BJ (cell line): ENCODE measurements around the gene MCM6. TPM values are rescaled to one million over a fixed set of nuclear protein-coding genes. Genes with fewer than 3 reads are reported as not detected.
"Not testable (repeated sequence)": the region's sequence is repeated elsewhere in the genome, so short reads cannot be mapped to it uniquely, and the experiment has no call there.

Source experiments
- CTCF ChIA-PET: fragments of 350-600 bp; formaldehyde crosslinking; extraction: SDS; loops from one replicate; lab custom pipeline; 2021; ENCODE audit warnings: antibody characterized with exemption, inconsistent platforms; lab: Yijun Ruan, JAX
- POLR2A ChIA-PET: fragments of 300-600 bp; sonication (Branson Sonifier 250); formaldehyde crosslinking; extraction: SDS; loops from one replicate; lab custom pipeline; 2021; ENCODE audit warnings: antibody characterized with exemption; lab: Charles Lee
- DNase-seq: peaks from one replicate; pipeline ENCODE4 v3.0.0-alpha.2; 2011; ENCODE audit warnings: low read depth
- H3K27me3 ChIP-seq: 2 replicates; pipeline ENCODE4 v1.6.0; 2011; ENCODE audit warnings: low read length; ENCODE audit not compliant: control insufficient read depth, insufficient read depth
- H3K36me3 ChIP-seq: 2 replicates; pipeline ENCODE4 v1.5.1; 2011; ENCODE audit warnings: low read length; ENCODE audit not compliant: control insufficient read depth, insufficient read depth
- H3K4me3 ChIP-seq: 2 replicates; pipeline ENCODE4 v1.5.1; 2011; ENCODE audit warnings: low read depth, mild to moderate bottlenecking, control low read depth, low read length
- CTCF ChIP-seq: IDR thresholded peaks from 2 replicates; pipeline ENCODE4 v1.5.1; 2011; ENCODE audit warnings: low read depth, mild to moderate bottlenecking, control low read depth, inconsistent platforms, low read length, moderate library complexity; ENCODE audit not compliant: insufficient read depth
- polyA plus RNA-seq: library from polyadenylated mRNA; depleted of rRNA; stranded (reverse); fragments of >200 nt; gene quantifications from 2 replicates; pipeline ENCODE4 v1.2.3, GENCODE V29; 2011

MCM6 gene
- polyA plus RNA-seq, 1 experiment, result 15.7 TPM

GRCh38 chr2:135898234-135898786 lies 22.1 kb upstream of the MCM6 start:
- Histone ChIP-seq H3K36me3 (peaks cover 2% of the 10 kb centered on the region), H3K27me3 (no peaks in the 10 kb centered on the region), H3K4me3 (no peak overlapping the region)
- ChIA-PET CTCF (interaction anchor here (1.5 kb wide), 1 partner anchor 15 kb away, joined by 5 read pairs; no protein-coding TSS in a partner anchor), POLR2A (no interaction called here)
- TF ChIP-seq CTCF, result no peak
- no peak for DNase-seq

- DNase-seq, result no peak
- Histone ChIP-seq H3K36me3 (no peaks in the 10 kb centered on the region; the same call in none of the 2 replicates), H3K4me3 (no peak overlapping the region), H3K27me3 (no peaks in the 10 kb centered on the region)
- no peak for TF ChIP-seq CTCF
- ChIA-PET POLR2A (no interaction called here), CTCF (interaction anchor here (0.8 kb wide), 1 partner anchor 10 kb away, joined by 4 read pairs; no protein-coding TSS in a partner anchor)
Measured at GRCh38 chr2:135894930-135895329, 18.7 kb upstream of the MCM6 start.

GRCh38 chr2:135893374-135893794 lies 17.1 kb upstream of the MCM6 start:
- no peaks in the 10 kb centered on the region; the same call in 1 of the 2 replicates for H3K36me3 ChIP-seq
- DNase-seq, result no peak
- ChIA-PET POLR2A (no interaction called here), CTCF (interaction anchor here (0.6 kb wide), 2 partner anchors 20 to 721 kb away, joined by 3 to 4 read pairs; no protein-coding TSS in a partner anchor)
- no peak overlapping the region for H3K4me3 ChIP-seq
- no peak for TF ChIP-seq CTCF
- H3K27me3 ChIP-seq, result no peaks in the 10 kb centered on the region

- no peak for TF ChIP-seq CTCF
- Histone ChIP-seq H3K4me3 (no peak overlapping the region), H3K27me3 (no peaks in the 10 kb centered on the region), H3K36me3 (no peaks in the 10 kb centered on the region)
- ChIA-PET CTCF (no interaction called here), POLR2A (no interaction called here)
- no peak for DNase-seq
Measured at GRCh38 chr2:135890835-135891234, 14.6 kb upstream of the MCM6 start.

GRCh38 chr2:135890149-135890548 lies 13.9 kb upstream of the MCM6 start:
- DNase-seq, result no peak
- Histone ChIP-seq H3K4me3 (no peak overlapping the region), H3K36me3 (no peaks in the 10 kb centered on the region), H3K27me3 (0 out of 2 replicates have a peak, but pooled peaks cover 2% of the 10 kb centered on the region)
- CTCF ChIA-PET, result no interaction called here
- POLR2A ChIA-PET, result no interaction called here
- TF ChIP-seq CTCF, result no peak

- H3K27me3 ChIP-seq, H3K36me3 ChIP-seq, H3K4me3 ChIP-seq, DNase-seq, POLR2A ChIA-PET: not testable (repeated sequence)
- CTCF ChIA-PET, result interaction anchor here (1.1 kb wide), 1 partner anchor 10 kb away, joined by 3 read pairs; no protein-coding TSS in a partner anchor
Measured at GRCh38 chr2:135888587-135888986, 12.3 kb upstream of the MCM6 start.
